Large intestine (tissue), 3 donors: ENCODE measurements around the gene LTA4H. TPM values are rescaled to one million over a fixed set of nuclear protein-coding genes. Genes with fewer than 3 reads are reported as not detected.

Source experiments
- DNase-seq, 2 donors: peaks; one replicate each; pipeline versions ENCODE4 v3.0.0 to v3.0.0-alpha.2; 2013
- H3K27ac ChIP-seq: one replicate; pipeline ENCODE4 v1.5.1; 2013; ENCODE audit warnings: low read length
- H3K27me3 ChIP-seq: 2 replicates; pipeline ENCODE4 v1.6.1; 2013; ENCODE audit warnings: low read length; ENCODE audit not compliant: control insufficient read depth, insufficient read depth
- H3K36me3 ChIP-seq: 2 replicates; pipeline ENCODE4 v1.6.1; 2013; ENCODE audit warnings: low read length; ENCODE audit not compliant: control insufficient read depth, insufficient read depth
- H3K4me1 ChIP-seq: one replicate; pipeline ENCODE4 v1.6.1; 2013; ENCODE audit warnings: low read length; ENCODE audit not compliant: control insufficient read depth, insufficient read depth
- H3K4me3 ChIP-seq: one replicate; pipeline ENCODE4 v1.5.1; 2013; ENCODE audit warnings: low read length
- H3K9me3 ChIP-seq: one replicate; pipeline ENCODE4 v1.6.1; 2013; ENCODE audit warnings: mild to moderate bottlenecking, low read depth, low read length, moderate library complexity; ENCODE audit not compliant: control insufficient read depth
- WGBS: methylation state at CpG from one replicate; pipeline ENCODE4 v1.1.5; 2013; ENCODE audit warnings: low lambda C conversion rate; ENCODE audit not compliant: insufficient coverage; 5-methylcytosine and 5-hydroxymethylcytosine counted together
- polyA plus RNA-seq: library from polyadenylated mRNA; unstranded; fragments of 120-200 nt; gene quantifications from one replicate; pipeline ENCODE4 v1.2.1, GENCODE V29; 2013

The LTA4H gene
- polyA plus RNA-seq, 1 donor, result 218 TPM

GRCh38 chr12:96061323-96061722, 25.9 kb upstream of the LTA4H start:
- no CpG with 5 or more reads among the region's 3 CpGs for WGBS
- H3K4me1 ChIP-seq, result no peaks in the 10 kb centered on the region
- H3K27me3 ChIP-seq, result no peaks in the 10 kb centered on the region
- H3K4me3 ChIP-seq, result no peak overlapping the region
- no peak overlapping the region for H3K27ac ChIP-seq
- no peaks in the 10 kb centered on the region for H3K36me3 ChIP-seq
- no peaks in the 10 kb centered on the region for H3K9me3 ChIP-seq
- DNase-seq, result no peak

GRCh38 chr12:96060041-96060440, 24.7 kb upstream of the LTA4H start:
- Histone ChIP-seq H3K27ac (no peak overlapping the region), H3K36me3 (no peaks in the 10 kb centered on the region), H3K27me3 (no peaks in the 10 kb centered on the region), H3K9me3 (no peaks in the 10 kb centered on the region), H3K4me3 (no peak overlapping the region), H3K4me1 (no peaks in the 10 kb centered on the region)
- WGBS, result 100% methylated on average over 2 of the region's 7 CpGs
- DNase-seq, result no peak

- Histone ChIP-seq H3K27ac (no peak overlapping the region), H3K4me3 (no peak overlapping the region), H3K27me3 (no peaks in the 10 kb centered on the region), H3K4me1 (no peaks in the 10 kb centered on the region), H3K9me3 (no peaks in the 10 kb centered on the region), H3K36me3 (no peaks in the 10 kb centered on the region)
- DNase-seq, result no peak
- WGBS, result 93% methylated on average over 2 of the region's 4 CpGs
Measured at GRCh38 chr12:96057986-96058553, 22.7 kb upstream of the LTA4H start.

- no peak overlapping the region for H3K27ac ChIP-seq
- no peak for DNase-seq
- WGBS, result no CpG with 5 or more reads among the region's 8 CpGs
- H3K4me3 ChIP-seq, result no peak overlapping the region
- no peaks in the 10 kb centered on the region for H3K9me3 ChIP-seq
- no peaks in the 10 kb centered on the region for H3K4me1 ChIP-seq
- no peaks in the 10 kb centered on the region for H3K27me3 ChIP-seq
- H3K36me3 ChIP-seq, result no peaks in the 10 kb centered on the region
Measured at GRCh38 chr12:96056646-96057455, 21.5 kb upstream of the LTA4H start.

- Histone ChIP-seq H3K27me3 (no peaks in the 10 kb centered on the region), H3K27ac (no peak overlapping the region), H3K4me1 (no peaks in the 10 kb centered on the region), H3K9me3 (no peaks in the 10 kb centered on the region), H3K36me3 (no peaks in the 10 kb centered on the region), H3K4me3 (no peak overlapping the region)
- 100% methylated on average over 1 of the region's 4 CpGs for WGBS
- DNase-seq, result no peak
Measured at GRCh38 chr12:96054244-96054610, 18.8 kb upstream of the LTA4H start.

- Histone ChIP-seq H3K27ac (no peak overlapping the region), H3K4me1 (no peaks in the 10 kb centered on the region), H3K36me3 (no peaks in the 10 kb centered on the region), H3K27me3 (no peaks in the 10 kb centered on the region), H3K4me3 (no peak overlapping the region), H3K9me3 (no peaks in the 10 kb centered on the region)
- 91% methylated on average over 3 of the region's 5 CpGs for WGBS
- no peak for DNase-seq
Measured at GRCh38 chr12:96053476-96054243, 18.3 kb upstream of the LTA4H start.

GRCh38 chr12:96051756-96052485, 16.5 kb upstream of the LTA4H start:
- H3K9me3 ChIP-seq, result no peaks in the 10 kb centered on the region
- DNase-seq, result no peak
- no peaks in the 10 kb centered on the region for H3K27me3 ChIP-seq
- H3K36me3 ChIP-seq, result no peaks in the 10 kb centered on the region
- H3K4me1 ChIP-seq, result peaks cover 3% of the 10 kb centered on the region
- H3K4me3 ChIP-seq, result no peak overlapping the region
- 100% methylated on average over 2 of the region's 2 CpGs for WGBS
- H3K27ac ChIP-seq, result no peak overlapping the region

- peaks cover 3% of the 10 kb centered on the region for H3K4me1 ChIP-seq
- no peaks in the 10 kb centered on the region for H3K36me3 ChIP-seq
- WGBS, result 60% methylated on average over 1 of the region's 2 CpGs
- no peaks in the 10 kb centered on the region for H3K9me3 ChIP-seq
- no peak overlapping the region for H3K4me3 ChIP-seq
- DNase-seq, result no peak
- H3K27ac ChIP-seq, result no peak overlapping the region
- no peaks in the 10 kb centered on the region for H3K27me3 ChIP-seq
Measured at GRCh38 chr12:96050139-96050538, 14.8 kb upstream of the LTA4H start.

GRCh38 chr12:96049101-96049500, 13.7 kb upstream of the LTA4H start:
- Histone ChIP-seq H3K27me3 (no peaks in the 10 kb centered on the region), H3K36me3 (no peaks in the 10 kb centered on the region), H3K27ac (no peak overlapping the region), H3K4me1 (peaks cover 3% of the 10 kb centered on the region), H3K4me3 (no peak overlapping the region), H3K9me3 (no peaks in the 10 kb centered on the region)
- no peak for DNase-seq
- WGBS, result 80% methylated on average over 1 of the region's 6 CpGs

GRCh38 chr12:96048393-96048969, 13.1 kb upstream of the LTA4H start:
- DNase-seq, result no peak
- Histone ChIP-seq H3K4me1 (peaks cover 3% of the 10 kb centered on the region), H3K4me3 (no peak overlapping the region), H3K36me3 (no peaks in the 10 kb centered on the region), H3K9me3 (no peaks in the 10 kb centered on the region), H3K27me3 (no peaks in the 10 kb centered on the region), H3K27ac (no peak overlapping the region)
- WGBS, result no CpG with 5 or more reads among the region's 5 CpGs
